DND-41 (cell line): ENCODE results near the gene CLDN11.

ENCODE experiments used
- ATAC-seq: fragments of 200-7000 bp; cut with Tn5 transposase; 3 replicates; pipeline ENCODE4 v1.9.1; 2021; ENCODE audit warnings: low read depth; ENCODE audit not compliant: insufficient read depth
- DNase-seq: peaks from one replicate; pipeline ENCODE4 v3.0.0-alpha.2; 2020
- H2AFZ ChIP-seq: 2 replicates; pipeline ENCODE4 v1.6.0; 2012; ENCODE audit warnings: low read depth, low read length
- H3K27ac ChIP-seq: 2 replicates; pipeline ENCODE4 v1.5.1; 2012; ENCODE audit warnings: low read length, inconsistent platforms
- H3K27me3 ChIP-seq: fragments of 200-600 bp; sonication (generic); 2 replicates; pipeline ENCODE4 v1.6.0; 2012; ENCODE audit warnings: low read length, mild to moderate bottlenecking, inconsistent platforms; ENCODE audit not compliant: insufficient read depth, poor library complexity
- H3K36me3 ChIP-seq: 2 replicates; pipeline ENCODE4 v1.5.1; 2012; ENCODE audit warnings: low read length, inconsistent platforms; ENCODE audit not compliant: insufficient read depth
- H3K4me1 ChIP-seq: 2 replicates; pipeline ENCODE4 v1.5.1; 2012; ENCODE audit warnings: mild to moderate bottlenecking, low read length; ENCODE audit not compliant: insufficient read depth
- H3K4me2 ChIP-seq: 2 replicates; pipeline ENCODE4 v1.6.0; 2012; ENCODE audit warnings: mild to moderate bottlenecking, moderate library complexity, low read length, inconsistent platforms; ENCODE audit not compliant: insufficient read depth
- H3K4me3 ChIP-seq, 2 experiments: fragments of 200-600 bp in 1 of 2; shearing (Covaris generic) in 1 of 2; 2 replicates each; pipeline ENCODE4 v1.5.1; 2012 to 2016; ENCODE audit warnings: inconsistent platforms in 2 of 2, low read length in 2 of 2, mild to moderate bottlenecking in 2 of 2, low read depth in 1 of 2, moderate library complexity in 1 of 2
- H3K79me2 ChIP-seq: 2 replicates; pipeline ENCODE4 v1.6.0; 2012; ENCODE audit warnings: low read length, inconsistent platforms; ENCODE audit not compliant: insufficient read depth
- H3K9ac ChIP-seq: 2 replicates; pipeline ENCODE4 v1.6.0; 2012; ENCODE audit warnings: low read depth, mild to moderate bottlenecking, inconsistent platforms, low read length, moderate library complexity
- H3K9me3 ChIP-seq: 2 replicates; pipeline ENCODE4 v1.5.1; 2012; ENCODE audit warnings: low read length, moderate library complexity, mild to moderate bottlenecking, inconsistent platforms; ENCODE audit not compliant: insufficient read depth, severe bottlenecking
- H4K20me1 ChIP-seq: 2 replicates; pipeline ENCODE4 v1.6.0; 2012; ENCODE audit warnings: low read length; ENCODE audit not compliant: insufficient read depth
- CTCF ChIP-seq: IDR thresholded peaks from 2 replicates; pipeline ENCODE4 v1.5.1; 2012; ENCODE audit warnings: borderline replicate concordance, low read length, moderate library complexity, mild to moderate bottlenecking; ENCODE audit not compliant: poor library complexity, severe bottlenecking; ENCODE audit errors: extremely low read depth
- EZH2 ChIP-seq: IDR thresholded peaks from 3 replicates; pipeline ENCODE4 v1.6.1; 2012; ENCODE audit warnings: borderline replicate concordance, low read depth, mild to moderate bottlenecking, moderate library complexity, low read length, inconsistent platforms; ENCODE audit not compliant: severe bottlenecking

The CLDN11 gene

DNA sequence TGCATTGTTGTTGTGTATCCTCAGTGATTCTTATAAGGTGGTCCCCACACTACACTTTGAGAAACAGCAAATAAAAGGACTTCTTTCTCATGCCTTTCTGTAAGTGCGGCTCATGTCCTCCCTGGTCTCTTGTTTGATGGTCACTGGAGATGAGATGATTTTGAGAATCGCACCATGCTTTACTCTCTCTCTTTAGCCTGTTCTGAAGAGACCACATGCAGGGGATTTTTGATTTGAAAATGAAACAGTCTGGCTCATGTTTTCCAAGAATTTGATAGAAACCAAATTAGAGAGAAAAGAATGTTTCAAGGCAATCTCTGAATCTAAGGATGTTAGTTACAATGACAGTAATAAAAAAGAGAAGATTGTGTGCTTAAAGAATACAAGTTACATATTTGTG lies 18.0 kb downstream of the CLDN11 start:
- Histone ChIP-seq H3K4me1 (no peaks in the 10 kb centered on the region), H4K20me1 (no peaks in the 10 kb centered on the region; the same call in 1 of the 2 replicates), H3K36me3 (no peaks in the 10 kb centered on the region), H3K27ac (no peak overlapping the region), H3K4me3 (no peak overlapping the region), H3K79me2 (no peaks in the 10 kb centered on the region), H3K27me3 (peaks cover 27% of the 10 kb centered on the region), H3K9ac (no peak overlapping the region), H3K9me3 (no peaks in the 10 kb centered on the region), H2AFZ (no peak overlapping the region), H3K4me2 (no peak overlapping the region)
- TF ChIP-seq CTCF (no peak), EZH2 (no peak)
- ATAC-seq: no peak
- DNase-seq: no peak

- TF ChIP-seq CTCF (no peak), EZH2 (no peak)
- H3K27me3 ChIP-seq: peaks cover 29% of the 10 kb centered on the region
- H3K27ac ChIP-seq: no peak overlapping the region
- H3K9ac ChIP-seq: no peak overlapping the region
- no peak overlapping the region for H3K4me3 ChIP-seq
- DNase-seq (no peak), ATAC-seq (no peak)
- H3K9me3 ChIP-seq: no peaks in the 10 kb centered on the region
- no peaks in the 10 kb centered on the region; the same call in 1 of the 2 replicates for H4K20me1 ChIP-seq
- H3K79me2 ChIP-seq: no peaks in the 10 kb centered on the region
- H3K36me3 ChIP-seq: no peaks in the 10 kb centered on the region
- no peak overlapping the region for H3K4me2 ChIP-seq
- no peak overlapping the region for H2AFZ ChIP-seq
- H3K4me1 ChIP-seq: no peaks in the 10 kb centered on the region
Observed at GRCh38 chr3:170437176-170437575, 18.5 kb downstream of the CLDN11 start.

GRCh38 chr3:170437696-170438407 lies 19.2 kb downstream of the CLDN11 start:
- no peaks in the 10 kb centered on the region for H3K79me2 ChIP-seq
- H3K9me3 ChIP-seq: no peaks in the 10 kb centered on the region
- ATAC-seq (no peak), DNase-seq (no peak)
- TF ChIP-seq CTCF: no peak
- TF ChIP-seq EZH2: no peak
- H3K4me3 ChIP-seq: no peak overlapping the region
- H3K36me3 ChIP-seq: no peaks in the 10 kb centered on the region
- no peaks in the 10 kb centered on the region for H4K20me1 ChIP-seq
- no peaks in the 10 kb centered on the region for H3K4me1 ChIP-seq
- no peak overlapping the region for H3K9ac ChIP-seq
- H3K27me3 ChIP-seq: peaks cover 26% of the 10 kb centered on the region
- H3K27ac ChIP-seq: no peak overlapping the region
- no peak overlapping the region for H3K4me2 ChIP-seq
- no peak overlapping the region for H2AFZ ChIP-seq
